Right lobe of liver (tissue), 4 donors: ENCODE data around the gene KAT6B.

ENCODE experiments used
- CTCF ChIP-seq, 4 donors: fragments of 200-600 bp in 3 of 4; fragments of 450-650 bp in 1 of 4; IDR thresholded peaks; one replicate each; pipeline versions ENCODE4 v1.5.1 to v1.8.0; 2016 to 2022; ENCODE audit warnings: antibody characterized with exemption in 4 of 4, mild to moderate bottlenecking in 2 of 4
- POLR2A ChIP-seq: fragments of 450-650 bp; IDR thresholded peaks from one replicate; pipeline ENCODE4 v1.6.1; 2017; ENCODE audit warnings: antibody characterized with exemption, mild to moderate bottlenecking
- donor health status: DM: no; HTN: no; CAD: no.
- donor health status: DM: no; HTN: no; CAD: no.
- donor health status: DM: no; HTN: yes; CAD: no.

DNA sequence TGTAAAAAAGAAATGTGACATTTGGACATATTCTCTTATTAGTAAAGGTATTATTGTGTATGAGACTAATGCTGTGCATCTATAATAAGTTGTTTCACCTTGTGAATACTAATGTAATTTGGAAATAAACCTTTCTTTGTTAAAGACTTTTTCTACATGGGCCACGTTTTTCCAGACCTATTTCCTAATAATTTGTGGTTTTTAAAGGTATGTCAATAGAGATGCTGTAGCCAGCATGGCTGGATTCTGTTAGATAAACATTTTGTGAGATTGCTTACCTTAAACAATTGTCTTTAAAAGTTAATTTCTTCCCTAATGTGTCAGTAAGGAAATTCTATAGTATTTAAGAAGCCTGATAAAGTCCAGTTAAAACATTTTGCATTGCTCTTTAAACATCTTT, 56.0 kb downstream of the KAT6B start:
- TF ChIP-seq CTCF (IDR thresholded peaks at IDR 0.05) = no peak
- TF ChIP-seq POLR2A = no peak
